ENCODE measurements around the gene FAM240A. TPM values are rescaled to one million over a fixed set of nuclear protein-coding genes. Genes with fewer than 3 reads are reported as not detected.

The FAM240A gene
- total RNA-seq, 2 experiments from 2014 or later = not detected

DNA sequence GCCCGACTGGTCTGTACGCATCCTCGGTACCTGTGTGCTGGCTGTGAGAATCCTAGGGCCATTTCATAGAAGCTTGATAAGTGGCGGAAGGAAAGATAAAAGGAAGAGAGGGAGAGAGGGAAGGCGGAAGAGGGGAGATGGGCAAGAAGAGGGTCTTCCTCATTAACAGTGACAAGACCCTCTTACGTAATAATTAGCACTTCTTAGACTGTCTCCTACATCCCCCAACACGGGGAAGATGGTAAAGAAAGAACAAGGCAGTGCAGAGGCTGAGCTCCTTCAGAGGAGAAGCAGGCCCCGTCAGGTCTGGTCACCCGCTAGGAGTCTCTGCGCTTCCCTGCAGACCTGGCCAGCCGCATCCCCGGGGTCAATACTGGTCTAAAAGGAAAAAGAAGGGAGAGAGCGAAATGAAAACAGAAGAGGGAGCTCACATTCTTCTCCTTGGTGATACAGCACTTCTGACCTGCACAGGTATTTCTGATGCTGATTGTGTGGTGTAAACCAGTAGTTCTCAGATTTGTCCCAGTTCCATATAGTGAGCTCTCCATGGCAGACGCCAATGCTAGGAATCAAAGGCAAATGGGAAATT, 19.0 kb upstream of the FAM240A start:
- H3K9me3 Mint-ChIP-seq (ENCODE audit: insufficient read depth) = no peaks in the 10 kb centered on the region

DNA sequence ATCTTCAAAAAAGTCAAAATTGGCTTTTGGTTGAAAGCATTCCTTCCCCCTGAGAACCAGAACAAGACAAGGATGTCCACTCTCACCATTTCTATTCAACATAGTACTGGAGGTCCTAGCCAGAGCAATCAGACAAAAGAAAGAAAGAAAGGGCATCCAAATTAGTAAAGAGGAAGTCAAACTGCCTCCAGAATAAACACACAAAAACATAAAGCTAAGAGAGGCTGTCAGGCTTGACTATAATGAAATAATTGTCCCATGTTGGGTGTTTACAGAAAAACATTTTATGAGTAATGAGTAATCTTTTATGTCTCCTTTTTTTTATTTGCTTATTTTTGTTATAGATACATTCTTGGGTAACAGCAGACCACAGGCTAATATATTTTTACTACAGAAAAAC, 18.3 kb upstream of the FAM240A start:
- Mint-ChIP-seq H3K4me3 (no peak overlapping the region), H3K4me1 (ENCODE audit: low read depth) (peaks cover 5% of the 10 kb centered on the region), H3K9me3 (ENCODE audit: insufficient read depth) (no peaks in the 10 kb centered on the region), H3K36me3 (ENCODE audit: low read depth) (no peaks in the 10 kb centered on the region), H3K27me3 (ENCODE audit: low read depth) (peaks cover 21% of the 10 kb centered on the region), H3K27ac (no peak overlapping the region)
- POLR2A ChIA-PET = no interaction called here
- DNase-seq (no peak), ATAC-seq (no peak)
- CTCF ChIA-PET = interaction anchor here (1.2 to 4.0 kb wide), 2 partner anchors 36 to 105 kb away, joined by 4 to 15 read pairs; no protein-coding TSS in a partner anchor

More for the DNA sequence above, 19.0 kb upstream of the FAM240A start:
- no peaks in the 10 kb centered on the region for H3K36me3 Mint-ChIP-seq (ENCODE audit: low read depth)
- no peak overlapping the region for H3K4me3 Mint-ChIP-seq
- no peak overlapping the region for H3K27ac Mint-ChIP-seq
- H3K27me3 Mint-ChIP-seq (ENCODE audit: low read depth) = peaks cover 21% of the 10 kb centered on the region
- DNase-seq = no peak
- peaks cover 6% of the 10 kb centered on the region for H3K4me1 Mint-ChIP-seq (ENCODE audit: low read depth)
- POLR2A ChIA-PET = no interaction called here
- CTCF ChIA-PET = interaction anchor here (1.2 to 4.0 kb wide), 2 partner anchors 36 to 105 kb away, joined by 4 to 15 read pairs; no protein-coding TSS in a partner anchor
- ATAC-seq = no peak

DNA sequence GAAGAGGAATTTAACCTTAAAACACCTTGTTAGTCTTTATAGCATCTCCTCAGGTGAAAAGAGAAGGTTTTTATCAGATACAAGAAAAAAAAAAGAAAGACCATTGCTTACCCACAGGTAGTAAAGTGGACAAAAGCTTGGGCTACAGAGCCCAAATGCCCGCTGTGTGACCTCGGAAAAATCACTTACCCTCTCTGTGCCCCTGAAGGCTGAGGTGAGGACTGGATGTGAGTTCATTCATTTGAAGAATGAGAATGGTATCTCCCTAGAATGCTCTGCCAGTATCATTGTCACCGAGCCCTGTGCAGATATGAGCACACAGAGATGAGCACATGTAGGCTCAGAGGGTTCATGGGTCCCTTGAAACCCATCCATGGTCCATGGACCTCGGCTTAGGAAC, 17.6 kb upstream of the FAM240A start:
- no peaks in the 10 kb centered on the region for H3K36me3 Mint-ChIP-seq (ENCODE audit: low read depth)
- H3K9me3 Mint-ChIP-seq (ENCODE audit: insufficient read depth) = no peaks in the 10 kb centered on the region
- peaks cover 2% of the 10 kb centered on the region for H3K4me1 Mint-ChIP-seq (ENCODE audit: low read depth)
- ChIA-PET CTCF (interaction anchor here (4.0 kb wide), 1 partner anchor 106 kb away, joined by 15 read pairs; no protein-coding TSS in a partner anchor), POLR2A (no interaction called here)
- H3K27me3 Mint-ChIP-seq (ENCODE audit: low read depth) = peaks cover 21% of the 10 kb centered on the region
- no peak overlapping the region for H3K4me3 Mint-ChIP-seq
- DNase-seq (no peak), ATAC-seq (no peak)
- no peak overlapping the region for H3K27ac Mint-ChIP-seq

DNA sequence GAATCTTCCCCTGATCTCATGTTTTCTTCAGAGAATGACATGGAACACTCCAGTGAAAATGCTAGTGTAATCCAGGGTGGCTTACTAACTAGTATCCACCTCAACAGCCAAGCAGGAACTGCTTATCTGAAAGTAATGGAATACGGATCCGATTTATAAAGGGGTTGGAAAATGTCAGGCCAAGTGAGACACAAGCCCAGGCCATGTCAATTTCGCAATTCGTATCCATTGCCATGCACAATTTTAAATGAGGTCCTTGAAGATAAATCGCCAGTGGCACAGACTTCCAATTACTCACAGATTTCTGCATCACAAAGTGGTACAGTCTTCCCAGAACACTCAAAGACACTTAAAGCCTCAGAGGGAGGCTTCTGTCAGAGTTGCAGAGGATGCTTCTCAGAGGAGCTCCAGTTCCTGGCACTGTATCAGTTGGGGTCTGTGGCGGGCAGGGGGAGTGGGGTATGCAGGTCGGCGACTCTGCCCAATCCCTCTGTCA, 16.5 kb upstream of the FAM240A start:
- H3K27me3 Mint-ChIP-seq (ENCODE audit: low read depth) = peaks cover 21% of the 10 kb centered on the region
- H3K4me1 Mint-ChIP-seq (ENCODE audit: low read depth) = no peaks in the 10 kb centered on the region
- H3K36me3 Mint-ChIP-seq (ENCODE audit: low read depth) = no peaks in the 10 kb centered on the region
- ChIA-PET POLR2A (no interaction called here), CTCF (no interaction called here)
- ATAC-seq (no peak), DNase-seq (no peak)
- no peak overlapping the region for H3K4me3 Mint-ChIP-seq
- H3K9me3 Mint-ChIP-seq (ENCODE audit: insufficient read depth) = no peaks in the 10 kb centered on the region
- H3K27ac Mint-ChIP-seq = no peak overlapping the region

DNA sequence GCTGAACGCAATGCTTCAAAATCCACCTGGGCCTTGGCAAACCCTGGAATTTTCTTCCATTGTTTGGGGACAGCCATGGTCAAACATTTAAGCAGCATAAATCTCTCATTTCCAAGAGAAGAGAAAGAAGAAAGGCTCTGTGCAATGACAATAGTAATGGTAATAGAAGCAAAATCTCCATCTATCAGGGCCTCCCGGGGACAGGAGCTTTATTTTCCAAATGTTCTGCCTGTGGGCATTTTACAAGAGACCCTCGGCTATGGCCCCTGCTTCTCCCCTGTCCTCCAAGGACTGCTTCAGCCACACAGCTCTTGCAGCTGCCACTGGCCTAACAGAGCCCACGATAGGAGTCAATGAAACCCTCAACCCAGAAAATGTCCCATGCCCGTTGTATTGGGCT, 12.7 kb upstream of the FAM240A start:
- Mint-ChIP-seq H3K4me1 (ENCODE audit: low read depth) (no peaks in the 10 kb centered on the region), H3K36me3 (ENCODE audit: low read depth) (no peaks in the 10 kb centered on the region), H3K27ac (no peak overlapping the region), H3K4me3 (no peak overlapping the region), H3K9me3 (ENCODE audit: insufficient read depth) (no peaks in the 10 kb centered on the region), H3K27me3 (ENCODE audit: low read depth) (peaks cover 7% of the 10 kb centered on the region)
- POLR2A ChIA-PET = no interaction called here
- CTCF ChIA-PET = interaction anchor here (1.0 kb wide), 1 partner anchor 111 kb away, joined by 6 read pairs; no protein-coding TSS in a partner anchor
- ATAC-seq = no peak
- DNase-seq = no peak

DNA sequence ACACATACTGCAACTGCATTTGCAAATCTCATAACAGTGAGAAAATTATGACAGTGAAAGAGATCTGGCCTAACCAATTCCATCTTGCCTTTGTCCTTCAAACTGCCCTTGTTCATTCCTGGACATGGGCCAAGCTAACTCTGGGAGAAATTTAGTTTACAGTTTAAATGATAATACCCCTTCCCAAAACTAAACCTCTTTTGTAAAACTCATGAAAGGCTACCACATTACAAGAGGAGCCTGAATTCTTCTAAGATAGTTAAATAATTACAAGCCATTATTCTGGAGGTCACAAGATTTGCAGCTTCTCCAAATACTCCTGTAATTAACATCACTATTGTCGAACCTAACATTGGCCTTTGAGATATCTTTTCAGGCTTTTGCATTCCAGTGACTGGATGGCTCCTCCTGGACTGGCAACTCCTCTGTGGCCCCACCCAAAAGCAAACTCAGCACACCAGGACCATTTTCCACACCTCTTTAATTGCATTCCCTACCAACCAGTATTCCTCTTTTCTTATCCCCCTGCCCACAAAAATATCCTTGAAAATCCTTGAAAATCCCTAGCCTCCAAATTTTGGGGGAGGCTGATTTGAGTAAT, 8.8 kb upstream of the FAM240A start:
- H3K27me3 Mint-ChIP-seq (ENCODE audit: low read depth) = peaks cover 4% of the 10 kb centered on the region
- no peak overlapping the region for H3K4me3 Mint-ChIP-seq
- ChIA-PET CTCF (interaction anchor here (1.8 to 2.3 kb wide), 2 partner anchors 20 to 115 kb away, joined by 6 to 11 read pairs; no protein-coding TSS in a partner anchor), POLR2A (no interaction called here)
- H3K9me3 Mint-ChIP-seq (ENCODE audit: insufficient read depth) = no peaks in the 10 kb centered on the region
- DNase-seq (no peak), ATAC-seq (no peak)
- H3K4me1 Mint-ChIP-seq (ENCODE audit: low read depth) = no peaks in the 10 kb centered on the region
- H3K27ac Mint-ChIP-seq = no peak overlapping the region
- no peaks in the 10 kb centered on the region for H3K36me3 Mint-ChIP-seq (ENCODE audit: low read depth)

DNA sequence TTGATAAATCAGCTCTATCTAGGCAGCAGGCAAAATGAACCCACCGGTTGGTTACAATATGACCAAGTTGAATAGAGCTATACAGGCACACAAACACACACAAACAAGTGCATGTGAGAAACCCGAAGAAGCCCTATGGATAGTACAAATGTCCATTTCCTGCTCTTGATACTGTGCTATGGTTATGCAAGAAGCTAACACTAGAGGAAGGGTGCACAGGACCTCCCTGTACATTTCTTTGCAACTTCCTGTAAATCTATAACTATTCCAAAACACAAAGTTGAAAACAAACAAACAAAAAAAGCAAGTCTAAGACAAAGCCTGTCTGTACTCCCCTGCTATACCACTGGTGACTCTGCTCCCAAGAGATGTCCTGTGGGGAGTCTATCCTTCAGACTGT, 8.2 kb upstream of the FAM240A start:
- Mint-ChIP-seq H3K4me3 (no peak overlapping the region), H3K36me3 (ENCODE audit: low read depth) (no peaks in the 10 kb centered on the region), H3K27ac (no peak overlapping the region), H3K9me3 (ENCODE audit: insufficient read depth) (no peaks in the 10 kb centered on the region), H3K4me1 (ENCODE audit: low read depth) (no peaks in the 10 kb centered on the region), H3K27me3 (ENCODE audit: low read depth) (peaks cover 6% of the 10 kb centered on the region)
- ChIA-PET POLR2A (interaction anchor here (0.9 kb wide), 1 partner anchor 48 kb away, joined by 3 read pairs; no protein-coding TSS in a partner anchor), CTCF (interaction anchor here (1.8 to 2.3 kb wide), 2 partner anchors 21 to 115 kb away, joined by 6 to 11 read pairs; no protein-coding TSS in a partner anchor)
- ATAC-seq = no peak
- DNase-seq = no peak

DNA sequence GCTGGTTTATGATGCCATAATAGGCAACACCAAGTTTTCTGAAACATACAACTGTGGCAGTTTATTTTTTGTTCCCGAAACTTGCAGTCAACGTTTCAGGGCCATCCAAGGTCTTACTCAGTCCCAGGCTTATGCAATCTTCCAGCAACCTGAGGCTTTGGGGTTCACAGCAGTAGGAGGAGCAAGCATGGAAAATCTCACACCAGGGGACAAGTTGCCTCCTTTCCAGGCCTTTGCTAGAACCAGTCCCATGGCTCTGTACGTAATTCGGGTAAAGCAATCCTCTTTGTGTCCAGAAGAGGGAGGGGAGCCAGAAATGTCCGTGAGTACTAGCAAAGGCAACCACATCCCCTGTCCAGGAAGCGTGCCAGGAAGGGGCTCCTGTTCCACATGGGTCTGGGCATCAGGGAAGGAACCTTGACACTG, 4.7 kb upstream of the FAM240A start:
- DNase-seq (no peak), ATAC-seq (no peak)
- H3K27ac Mint-ChIP-seq = no peak overlapping the region
- H3K4me3 Mint-ChIP-seq = no peak overlapping the region
- H3K9me3 Mint-ChIP-seq (ENCODE audit: insufficient read depth) = no peaks in the 10 kb centered on the region
- no peaks in the 10 kb centered on the region for H3K36me3 Mint-ChIP-seq (ENCODE audit: low read depth)
- H3K4me1 Mint-ChIP-seq (ENCODE audit: low read depth) = no peaks in the 10 kb centered on the region
- peaks cover 20% of the 10 kb centered on the region for H3K27me3 Mint-ChIP-seq (ENCODE audit: low read depth)
- POLR2A ChIA-PET = no interaction called here
- CTCF ChIA-PET = interaction anchor here (1.0 to 1.6 kb wide), 3 partner anchors 22 to 119 kb away, joined by 3 to 10 read pairs (median 6); no protein-coding TSS in a partner anchor

DNA sequence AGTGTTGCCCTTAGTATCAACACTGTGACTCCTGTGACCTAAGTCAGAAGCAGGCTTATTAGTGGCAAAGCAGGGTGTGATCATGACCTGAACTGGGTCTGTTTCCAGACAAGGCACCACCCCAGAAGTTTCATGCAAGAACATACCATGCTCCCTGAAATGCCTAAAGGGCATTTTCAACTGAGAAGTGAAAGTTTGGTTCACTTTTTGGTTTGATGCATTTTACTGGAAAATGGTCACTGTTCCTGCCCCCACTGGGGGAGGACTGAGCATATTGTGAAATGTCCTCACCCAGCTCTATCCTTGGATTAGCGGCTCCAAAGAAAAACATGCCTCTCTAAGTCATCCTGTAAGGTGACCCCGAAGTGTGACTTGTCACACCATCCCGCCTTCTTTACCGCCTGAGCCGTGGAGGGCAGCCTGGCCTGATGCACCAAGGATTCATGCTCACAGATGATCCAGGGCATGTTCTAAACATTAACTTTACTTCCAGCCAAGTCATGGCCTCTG, 3.1 kb upstream of the FAM240A start:
- CTCF ChIA-PET = interaction anchor here (1.4 to 1.7 kb wide), 4 partner anchors 21 to 120 kb away, joined by 3 to 10 read pairs (median 5); no protein-coding TSS in a partner anchor
- Mint-ChIP-seq H3K36me3 (ENCODE audit: low read depth) (no peaks in the 10 kb centered on the region), H3K9me3 (ENCODE audit: insufficient read depth) (no peaks in the 10 kb centered on the region), H3K4me1 (ENCODE audit: low read depth) (no peaks in the 10 kb centered on the region), H3K27me3 (ENCODE audit: low read depth) (peaks cover 24% of the 10 kb centered on the region), H3K4me3 (no peak overlapping the region), H3K27ac (no peak overlapping the region)
- ATAC-seq (no peak), DNase-seq (no peak)
- POLR2A ChIA-PET = no interaction called here

DNA sequence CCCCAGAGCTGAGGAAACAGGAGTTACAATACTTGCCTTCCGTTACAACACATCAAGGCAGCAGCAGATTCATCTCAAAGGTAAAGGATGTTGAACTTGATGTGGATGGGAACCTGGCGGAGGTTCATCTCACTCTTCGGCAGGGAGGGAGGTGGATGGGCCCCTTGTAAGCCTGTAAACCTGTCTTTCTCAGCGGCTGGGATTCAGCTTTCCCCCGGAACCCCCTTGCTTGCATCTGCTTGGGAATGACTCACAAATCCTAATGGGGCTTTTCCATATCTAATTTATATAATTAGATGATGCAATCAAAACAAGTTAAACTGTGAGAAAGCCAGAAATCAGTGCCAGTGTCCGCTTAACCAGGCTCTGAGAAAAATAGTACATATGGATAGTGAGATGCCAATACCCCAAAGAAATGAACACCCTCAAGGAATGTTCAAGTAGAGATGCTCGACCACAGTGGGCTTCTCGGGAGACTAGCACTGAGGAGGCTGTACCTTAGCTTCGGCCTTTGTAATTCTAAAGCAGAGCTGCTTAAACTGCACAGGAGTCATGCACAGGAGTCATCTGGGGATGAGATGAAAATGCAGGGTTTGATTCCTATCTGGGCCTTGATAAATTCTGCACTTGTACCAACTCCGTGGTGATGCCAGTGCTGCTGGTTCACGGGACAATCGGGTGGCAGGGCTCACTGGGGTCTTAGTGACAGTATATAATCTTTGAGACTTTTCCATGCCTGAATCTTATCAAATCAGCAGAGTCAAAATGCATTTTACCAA, 2.2 kb upstream of the FAM240A start:
- H3K4me3 Mint-ChIP-seq = no peak overlapping the region
- no peaks in the 10 kb centered on the region for H3K36me3 Mint-ChIP-seq (ENCODE audit: low read depth)
- POLR2A ChIA-PET = no interaction called here
- no peak overlapping the region for H3K27ac Mint-ChIP-seq
- no peaks in the 10 kb centered on the region for H3K4me1 Mint-ChIP-seq (ENCODE audit: low read depth)
- CTCF ChIA-PET = interaction anchor here (1.5 to 1.7 kb wide), 2 partner anchors 20 to 52 kb away, joined by 3 to 4 read pairs; no protein-coding TSS in a partner anchor
- ATAC-seq (no peak), DNase-seq (no peak)
- peaks cover 26% of the 10 kb centered on the region for H3K27me3 Mint-ChIP-seq (ENCODE audit: low read depth)
- H3K9me3 Mint-ChIP-seq (ENCODE audit: insufficient read depth) = no peaks in the 10 kb centered on the region

DNA sequence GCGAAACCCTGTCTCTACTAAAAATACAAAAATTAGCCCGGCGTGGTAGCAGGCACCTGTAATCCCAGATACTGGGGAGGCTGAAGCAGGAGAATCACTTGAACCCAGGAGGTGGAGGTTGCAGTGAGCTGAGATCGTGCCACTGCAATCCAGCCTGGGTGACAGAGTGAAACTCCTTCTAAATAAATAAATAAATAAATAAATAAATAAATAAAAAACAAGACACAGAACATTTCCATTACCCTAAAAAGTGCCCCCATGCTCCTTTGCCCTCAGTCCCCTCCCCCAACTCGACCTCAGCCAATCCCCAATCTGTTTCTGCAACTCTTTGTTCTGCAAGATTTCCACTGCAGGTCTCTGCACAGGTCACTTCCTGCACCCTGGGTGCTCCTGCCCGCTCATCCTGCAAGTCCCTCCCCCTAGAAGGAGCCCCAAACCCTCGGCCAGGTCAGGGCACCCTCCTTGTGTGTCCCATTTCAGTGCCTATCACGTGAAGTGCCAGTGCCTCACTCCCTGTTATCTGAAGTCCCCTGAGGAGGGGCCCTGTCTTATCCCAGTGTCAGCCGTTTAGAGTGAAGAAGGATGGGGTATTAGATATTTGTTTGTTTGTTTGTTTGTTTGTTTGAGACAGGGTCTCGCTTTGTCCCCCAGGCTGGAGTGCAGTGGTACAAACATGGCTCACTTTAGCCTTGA, 1.1 kb downstream of the FAM240A start:
- H3K27ac Mint-ChIP-seq = no peak overlapping the region

More for the DNA sequence above, 1.1 kb downstream of the FAM240A start:
- no peaks in the 10 kb centered on the region for H3K36me3 Mint-ChIP-seq (ENCODE audit: low read depth)
- ATAC-seq = no peak
- H3K4me1 Mint-ChIP-seq (ENCODE audit: low read depth) = no peaks in the 10 kb centered on the region
- H3K4me3 Mint-ChIP-seq = no peak overlapping the region
- ChIA-PET CTCF (interaction anchor here (1.2 to 2.1 kb wide), 3 partner anchors 16 to 125 kb away, joined by 5 to 9 read pairs (median 8); no protein-coding TSS in a partner anchor), POLR2A (no interaction called here)
- peaks cover 39% of the 10 kb centered on the region for H3K27me3 Mint-ChIP-seq (ENCODE audit: low read depth)
- DNase-seq = no peak
- no peaks in the 10 kb centered on the region for H3K9me3 Mint-ChIP-seq (ENCODE audit: insufficient read depth)

Data from activated CD8-positive, alpha-beta T cell treated with anti-CD3 and anti-CD28 coated beads, Interleukin-2, amount 10 ng/mL, durations not matched to agents 7 days and 5 days (primary cell).